Measurements from ENCODE around the gene ANK3. TPM values are rescaled to one million over a fixed set of nuclear protein-coding genes. Genes with fewer than 3 reads are reported as not detected.

ANK3 gene
- total and polyA plus RNA-seq, 2 donors from 2014 or later = 38.2 to 214 TPM

DNA sequence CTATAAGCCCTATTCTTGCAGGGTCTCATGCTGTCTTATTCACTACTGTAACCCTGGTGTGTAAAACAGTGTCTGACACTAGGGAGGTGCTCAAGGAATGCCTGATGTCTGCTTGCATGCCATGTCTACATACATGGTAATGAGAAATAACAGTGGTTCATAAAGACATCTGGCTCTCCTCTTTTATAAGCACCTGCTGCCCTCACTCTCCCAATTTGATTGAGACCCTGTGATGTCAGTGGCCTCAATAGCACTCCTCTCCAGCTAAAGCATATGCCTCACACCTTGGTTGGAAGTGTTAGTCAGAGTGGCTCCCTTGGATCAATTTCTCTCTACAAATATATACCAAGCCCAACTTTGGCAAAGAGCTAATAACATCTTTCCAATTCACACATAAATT lies 30.6 kb downstream of the ANK3 start:
- no peak overlapping the region for H3K27ac ChIP-seq (ENCODE audit: low read depth in 2 of 2, low read length in 2 of 2)
- FAIRE-seq (no peak), DNase-seq (no peak)
- no peak overlapping the region for H3K4me3 ChIP-seq (ENCODE audit: low read length in 3 of 3)
- no peak overlapping the region for H3K9ac ChIP-seq (ENCODE audit: low read length in 3 of 3)
- H3K27me3 ChIP-seq (ENCODE audit: control insufficient read depth, insufficient read depth, low read length) = no peaks in the 10 kb centered on the region
- no peaks in the 10 kb centered on the region for H3K9me3 ChIP-seq (ENCODE audit: control insufficient read depth in 2 of 3, insufficient read depth in 1 of 3, low read length in 3 of 3)
- intact Hi-C loops (cut with DNase I) = no loop called here
- TF ChIP-seq, protein P1, sequence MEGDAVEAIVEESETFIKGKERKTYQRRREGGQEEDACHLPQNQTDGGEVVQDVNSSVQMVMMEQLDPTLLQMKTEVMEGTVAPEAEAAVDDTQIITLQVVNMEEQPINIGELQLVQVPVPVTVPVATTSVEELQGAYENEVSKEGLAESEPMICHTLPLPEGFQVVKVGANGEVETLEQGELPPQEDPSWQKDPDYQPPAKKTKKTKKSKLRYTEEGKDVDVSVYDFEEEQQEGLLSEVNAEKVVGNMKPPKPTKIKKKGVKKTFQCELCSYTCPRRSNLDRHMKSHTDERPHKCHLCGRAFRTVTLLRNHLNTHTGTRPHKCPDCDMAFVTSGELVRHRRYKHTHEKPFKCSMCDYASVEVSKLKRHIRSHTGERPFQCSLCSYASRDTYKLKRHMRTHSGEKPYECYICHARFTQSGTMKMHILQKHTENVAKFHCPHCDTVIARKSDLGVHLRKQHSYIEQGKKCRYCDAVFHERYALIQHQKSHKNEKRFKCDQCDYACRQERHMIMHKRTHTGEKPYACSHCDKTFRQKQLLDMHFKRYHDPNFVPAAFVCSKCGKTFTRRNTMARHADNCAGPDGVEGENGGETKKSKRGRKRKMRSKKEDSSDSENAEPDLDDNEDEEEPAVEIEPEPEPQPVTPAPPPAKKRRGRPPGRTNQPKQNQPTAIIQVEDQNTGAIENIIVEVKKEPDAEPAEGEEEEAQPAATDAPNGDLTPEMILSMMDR (IDR thresholded peaks at IDR 0.05; ENCODE audit: borderline replicate concordance, extremely low read depth, insufficient read depth) = no peak
- no peaks in the 10 kb centered on the region for H3K36me3 ChIP-seq (ENCODE audit: control insufficient read depth in 2 of 3, insufficient read depth in 3 of 3, low read length in 3 of 3)
- no peaks in the 10 kb centered on the region for H3K4me1 ChIP-seq (ENCODE audit: control insufficient read depth in 2 of 3, insufficient read depth in 2 of 3, low read depth in 1 of 3, low read length in 3 of 3)

- no peaks in the 10 kb centered on the region for H3K27me3 ChIP-seq (ENCODE audit: control insufficient read depth, insufficient read depth, low read length)
- no peaks in the 10 kb centered on the region for H3K9me3 ChIP-seq (ENCODE audit: control insufficient read depth in 2 of 3, insufficient read depth in 1 of 3, low read length in 3 of 3)
- no peak for FAIRE-seq
- H3K4me1 ChIP-seq (ENCODE audit: control insufficient read depth in 2 of 3, insufficient read depth in 2 of 3, low read depth in 1 of 3, low read length in 3 of 3) = no peaks in the 10 kb centered on the region
- H3K4me3 ChIP-seq (ENCODE audit: low read length in 3 of 3) = no peak overlapping the region
- no peak overlapping the region for H3K27ac ChIP-seq (ENCODE audit: low read depth in 2 of 2, low read length in 2 of 2)
- no peak overlapping the region for H3K9ac ChIP-seq (ENCODE audit: low read length in 3 of 3)
- TF ChIP-seq, protein P1 (IDR thresholded peaks at IDR 0.05; ENCODE audit: borderline replicate concordance, extremely low read depth, insufficient read depth) = no peak
- H3K36me3 ChIP-seq (ENCODE audit: control insufficient read depth in 2 of 3, insufficient read depth in 3 of 3, low read length in 3 of 3) = no peaks in the 10 kb centered on the region
- intact Hi-C loops (cut with DNase I) = no loop called here
- no peak for DNase-seq
These were observed 31.4 kb downstream of the ANK3 start for GRCh38 chr10:60358282-60358681.

- Histone ChIP-seq H3K27ac (ENCODE audit: low read depth in 2 of 2, low read length in 2 of 2) (no peak overlapping the region), H3K27me3 (ENCODE audit: control insufficient read depth, insufficient read depth, low read length) (no peaks in the 10 kb centered on the region), H3K4me3 (ENCODE audit: low read length in 3 of 3) (no peak overlapping the region), H3K36me3 (ENCODE audit: control insufficient read depth in 2 of 3, insufficient read depth in 3 of 3, low read length in 3 of 3) (no peaks in the 10 kb centered on the region), H3K4me1 (ENCODE audit: control insufficient read depth in 2 of 3, insufficient read depth in 2 of 3, low read depth in 1 of 3, low read length in 3 of 3) (peaks cover 0 to 8% (median 5%) of the 10 kb centered on the region in 3 donors), H3K9ac (ENCODE audit: low read length in 3 of 3) (no peak overlapping the region), H3K9me3 (ENCODE audit: control insufficient read depth in 2 of 3, insufficient read depth in 1 of 3, low read length in 3 of 3) (no peaks in the 10 kb centered on the region)
- FAIRE-seq (no peak), DNase-seq (no peak)
- intact Hi-C loops (cut with DNase I) = no loop called here
- TF ChIP-seq, protein P1 (IDR thresholded peaks at IDR 0.05; ENCODE audit: borderline replicate concordance, extremely low read depth, insufficient read depth) = no peak
These were observed 36.0 kb downstream of the ANK3 start for GRCh38 chr10:60353519-60354258.

Measured in kidney (tissue), 14 donors.